ENCODE results near the gene NUBP1.

DNA sequence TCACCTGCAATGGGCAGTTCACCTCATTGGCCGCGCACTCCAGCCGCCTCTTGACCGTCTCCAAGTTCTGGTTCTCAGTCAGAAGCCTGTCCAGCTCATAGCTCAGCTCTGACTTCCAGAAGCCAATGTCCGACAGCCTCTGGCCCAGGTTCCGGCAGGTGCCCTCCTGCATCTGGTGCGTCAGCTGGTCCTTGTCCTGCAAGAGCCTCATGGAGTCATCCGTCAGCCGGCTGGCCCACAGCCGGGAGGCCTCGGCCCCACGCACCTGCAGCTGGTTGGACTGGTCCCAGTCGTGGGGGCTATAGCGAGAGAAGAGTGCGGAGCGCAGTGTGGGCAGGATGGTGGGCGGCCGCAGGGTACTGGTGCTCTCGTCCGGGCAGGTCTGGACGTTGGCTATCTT, 49.3 kb upstream of the NUBP1 start:
- TF ChIP-seq, protein P1, sequence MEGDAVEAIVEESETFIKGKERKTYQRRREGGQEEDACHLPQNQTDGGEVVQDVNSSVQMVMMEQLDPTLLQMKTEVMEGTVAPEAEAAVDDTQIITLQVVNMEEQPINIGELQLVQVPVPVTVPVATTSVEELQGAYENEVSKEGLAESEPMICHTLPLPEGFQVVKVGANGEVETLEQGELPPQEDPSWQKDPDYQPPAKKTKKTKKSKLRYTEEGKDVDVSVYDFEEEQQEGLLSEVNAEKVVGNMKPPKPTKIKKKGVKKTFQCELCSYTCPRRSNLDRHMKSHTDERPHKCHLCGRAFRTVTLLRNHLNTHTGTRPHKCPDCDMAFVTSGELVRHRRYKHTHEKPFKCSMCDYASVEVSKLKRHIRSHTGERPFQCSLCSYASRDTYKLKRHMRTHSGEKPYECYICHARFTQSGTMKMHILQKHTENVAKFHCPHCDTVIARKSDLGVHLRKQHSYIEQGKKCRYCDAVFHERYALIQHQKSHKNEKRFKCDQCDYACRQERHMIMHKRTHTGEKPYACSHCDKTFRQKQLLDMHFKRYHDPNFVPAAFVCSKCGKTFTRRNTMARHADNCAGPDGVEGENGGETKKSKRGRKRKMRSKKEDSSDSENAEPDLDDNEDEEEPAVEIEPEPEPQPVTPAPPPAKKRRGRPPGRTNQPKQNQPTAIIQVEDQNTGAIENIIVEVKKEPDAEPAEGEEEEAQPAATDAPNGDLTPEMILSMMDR (IDR thresholded peaks at IDR 0.05; ENCODE audit: borderline replicate concordance, extremely low read depth, low read length, poor library complexity, severe bottlenecking): no peak
- no peak for TF ChIP-seq EZH2 (IDR thresholded peaks at IDR 0.05; ENCODE audit: borderline replicate concordance, low read depth, low read length, severe bottlenecking)

Measured in DND-41 (cell line).